Activated effector memory CD4-positive, alpha-beta T cell treated with Interleukin-2 at 50 U/mL for 16 hours (primary cell): ENCODE results near the gene SUCO.
"Not testable (repeated sequence)": the region's sequence is repeated elsewhere in the genome, so short reads cannot be mapped to it uniquely, and the experiment has no call there.

Source experiments
- DNase-seq: peaks from one replicate; pipeline ENCODE4 v3.0.0-alpha.2; 2020

The SUCO gene

DNA sequence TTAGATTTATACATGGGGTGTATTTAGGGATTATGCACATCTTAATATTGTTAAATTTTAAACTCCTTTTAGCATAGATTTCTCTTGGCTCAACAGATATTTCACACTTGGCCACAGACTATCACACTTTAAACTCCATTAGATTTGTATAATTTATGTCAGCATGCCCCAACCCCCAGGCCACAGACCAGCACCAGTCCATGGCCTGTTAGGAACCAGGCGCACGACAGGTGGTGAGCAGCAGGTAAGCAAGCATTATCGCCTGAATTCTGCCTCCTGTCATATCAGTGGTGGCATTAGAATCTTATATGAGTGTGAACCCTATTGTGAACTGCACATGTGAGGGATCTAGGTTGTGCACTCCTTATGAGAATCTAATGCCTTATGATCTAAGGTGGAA is 34.8 kb downstream of the SUCO start:
- DNase-seq, result no peak

DNA sequence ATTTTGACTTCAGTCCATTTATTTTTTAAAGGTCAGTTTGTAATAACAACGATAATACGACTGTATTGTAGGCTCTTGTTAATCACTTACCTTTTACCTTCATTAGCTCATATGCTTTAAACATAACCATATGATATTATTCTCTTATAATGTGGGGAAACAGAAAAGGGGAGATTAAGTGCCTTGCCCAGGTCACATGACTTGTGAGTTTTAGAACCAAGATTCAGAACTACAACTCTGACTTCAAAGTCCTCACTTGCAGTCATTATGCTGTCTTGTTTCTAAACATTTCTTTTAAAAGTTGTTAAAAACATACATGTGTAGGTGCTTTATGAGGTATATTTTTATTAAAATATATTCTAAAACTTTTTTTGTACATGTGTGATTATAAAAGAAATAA is 41.1 kb downstream of the SUCO start:
- no peak for DNase-seq

DNA sequence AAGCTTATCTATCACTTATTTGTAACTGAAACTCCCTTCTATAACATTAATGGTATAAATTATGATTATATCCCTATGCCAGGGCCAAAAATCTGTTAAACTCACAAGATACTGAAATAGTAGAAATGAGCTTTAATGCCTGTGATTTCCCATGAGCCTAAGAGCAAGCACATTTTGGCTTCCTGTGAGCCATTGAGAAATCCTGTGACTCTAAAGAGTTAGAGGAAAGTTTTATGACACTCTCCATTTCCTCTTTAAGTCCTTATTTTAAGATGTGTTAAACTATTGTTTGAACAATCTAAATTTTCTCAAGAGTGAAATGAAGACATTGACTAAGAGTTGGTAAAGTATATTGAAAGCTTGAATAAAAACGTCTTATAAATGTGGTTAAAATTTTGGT is 45.6 kb downstream of the SUCO start:
- DNase-seq, result no peak

DNA sequence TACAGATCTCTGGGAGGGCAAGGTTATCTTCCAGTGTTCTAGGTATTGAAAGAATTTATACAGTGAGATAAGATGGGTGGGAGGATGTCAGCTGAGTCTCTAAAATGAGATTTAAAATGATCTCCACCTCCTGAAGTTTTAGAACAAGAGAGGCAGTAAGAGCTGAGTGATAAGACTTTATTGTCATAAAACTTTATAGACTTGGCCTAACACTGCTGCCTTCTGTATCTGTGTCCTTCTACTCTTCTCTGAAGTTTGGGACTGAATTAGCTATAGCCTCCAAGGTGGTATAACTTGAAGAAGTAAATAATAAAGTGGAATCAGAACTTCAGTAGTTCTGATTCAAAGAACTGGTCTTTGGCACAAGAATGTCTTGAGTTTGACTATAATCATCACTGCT is 48.3 kb downstream of the SUCO start:
- DNase-seq, result no peak

DNA sequence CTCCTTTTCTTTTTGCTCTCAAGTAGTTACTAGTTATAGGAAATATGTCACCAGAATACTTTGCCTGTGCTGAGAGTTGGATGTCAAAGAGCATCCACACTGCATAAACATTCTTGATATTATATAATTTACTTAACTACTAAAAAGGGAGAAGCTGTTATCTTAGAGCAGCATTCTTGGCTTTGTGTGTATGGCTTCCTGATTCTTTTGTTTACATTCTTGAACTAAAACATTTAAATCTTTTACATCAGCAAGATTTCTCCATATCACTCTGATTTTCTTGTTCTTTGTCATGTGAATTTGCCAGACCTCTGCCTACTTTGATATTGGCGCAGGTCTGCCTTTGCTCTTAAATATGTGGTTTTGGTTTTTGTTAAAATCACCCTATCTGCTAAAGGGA is 48.8 kb downstream of the SUCO start:
- no peak for DNase-seq

DNA sequence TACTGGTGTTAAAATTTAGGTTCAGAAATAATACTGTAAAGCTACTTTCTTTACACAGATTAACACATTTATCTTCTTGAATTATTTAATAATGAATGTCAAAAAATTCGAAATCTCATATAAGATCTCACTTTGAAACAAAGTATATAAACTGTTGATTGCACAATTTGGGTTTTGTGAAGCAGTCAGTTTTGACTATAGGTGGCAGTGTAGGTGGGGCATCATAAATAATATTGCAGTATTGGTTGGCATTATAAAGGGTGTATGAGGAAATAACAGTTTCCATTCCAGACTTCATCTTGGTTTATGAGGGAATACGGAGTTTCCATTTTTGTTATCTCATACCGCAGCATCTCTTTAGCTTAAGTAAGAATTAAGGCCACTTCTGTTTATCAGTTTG is 49.9 kb downstream of the SUCO start:
- DNase-seq, result no peak

DNA sequence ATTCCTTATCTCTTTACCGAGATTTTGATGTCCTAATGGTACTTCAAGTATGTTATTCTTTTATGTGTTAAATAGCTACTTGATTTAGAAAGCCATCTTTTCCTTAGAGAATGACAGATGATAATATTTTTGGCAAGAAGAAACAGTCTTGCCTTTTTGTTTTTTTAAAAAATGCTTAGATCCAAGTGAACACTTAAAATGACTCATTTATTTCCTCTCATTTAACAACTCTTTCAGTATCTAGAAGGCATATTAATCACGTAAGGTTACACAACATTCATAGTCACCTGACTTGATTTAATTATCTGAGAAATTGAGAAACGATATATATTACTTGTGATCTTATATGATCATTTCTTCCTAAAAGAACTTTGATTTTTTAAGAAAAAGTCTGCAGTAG is 52.4 kb downstream of the SUCO start:
- DNase-seq, result no peak

DNA sequence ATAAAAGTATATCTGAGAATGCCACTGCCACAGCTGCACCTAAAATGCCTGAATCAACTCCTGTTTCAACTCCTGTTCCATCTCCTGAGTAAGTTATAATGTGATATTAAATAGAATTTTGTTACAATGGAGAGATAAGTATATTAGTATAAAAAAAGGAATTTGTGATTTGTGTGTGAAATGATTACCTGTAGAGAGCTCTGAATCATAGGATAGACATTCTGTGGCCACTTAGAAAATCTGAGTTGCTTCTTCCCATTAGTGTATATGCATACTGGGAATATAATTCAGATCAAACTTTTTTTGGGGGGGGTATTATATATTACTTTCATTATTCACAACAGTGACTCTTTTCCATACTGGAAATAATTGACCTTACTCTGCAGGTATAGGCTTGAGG is 52.9 kb downstream of the SUCO start:
- DNase-seq, result no peak

DNA sequence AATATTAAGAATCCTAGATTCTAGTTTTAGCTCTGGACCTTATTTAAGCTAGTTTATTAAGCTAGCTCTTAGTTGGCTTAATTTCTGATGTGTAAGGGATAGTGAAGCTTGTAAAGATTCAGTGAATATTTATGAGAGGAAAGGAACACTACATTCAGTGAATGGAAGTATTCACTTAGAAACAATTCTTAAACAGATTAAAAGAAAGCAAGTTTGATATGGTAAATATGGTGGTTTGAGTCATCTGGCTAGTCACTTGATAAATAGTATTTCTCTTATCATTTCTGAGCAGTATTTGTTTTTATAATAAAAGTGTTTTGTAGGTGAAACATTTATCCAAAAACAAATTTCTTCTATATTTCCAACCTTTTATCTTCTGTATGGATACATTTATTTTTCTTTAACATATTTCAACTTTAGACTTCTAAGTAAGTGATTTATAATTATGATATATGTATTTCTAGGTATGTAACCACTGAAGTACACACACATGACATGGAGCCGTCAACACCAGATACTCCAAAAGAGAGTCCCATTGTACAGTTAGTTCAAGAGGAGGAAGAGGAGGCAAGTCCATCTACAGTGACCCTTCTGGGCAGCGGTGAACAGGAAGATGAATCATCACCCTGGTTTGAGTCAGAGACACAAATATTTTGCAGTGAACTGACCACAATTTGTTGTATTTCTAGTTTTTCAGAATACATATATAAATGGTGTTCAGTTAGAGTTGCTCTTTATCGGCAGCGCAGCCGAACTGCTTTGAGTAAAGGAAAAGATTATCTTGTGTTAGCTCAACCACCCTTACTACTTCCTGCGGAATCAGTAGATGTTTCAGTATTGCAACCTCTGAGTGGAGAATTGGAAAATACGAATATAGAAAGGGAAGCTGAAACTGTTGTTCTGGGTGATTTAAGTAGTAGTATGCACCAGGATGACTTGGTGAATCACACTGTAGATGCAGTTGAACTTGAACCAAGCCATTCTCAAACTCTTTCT is 55.6 kb downstream of the SUCO start:
- DNase-seq, result no peak

DNA sequence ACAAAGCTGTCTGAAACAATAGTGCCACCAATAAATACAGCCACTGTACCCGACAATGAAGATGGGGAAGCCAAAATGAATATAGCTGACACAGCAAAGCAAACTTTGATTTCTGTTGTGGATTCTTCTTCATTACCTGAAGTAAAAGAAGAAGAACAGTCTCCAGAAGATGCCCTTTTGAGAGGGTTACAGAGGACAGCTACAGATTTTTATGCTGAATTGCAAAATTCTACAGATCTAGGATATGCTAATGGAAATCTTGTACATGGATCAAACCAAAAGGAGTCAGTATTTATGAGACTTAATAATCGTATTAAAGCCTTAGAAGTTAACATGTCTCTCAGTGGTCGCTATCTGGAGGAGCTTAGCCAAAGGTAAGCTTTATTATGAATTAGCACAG is 56.6 kb downstream of the SUCO start:
- DNase-seq, result no peak

DNA sequence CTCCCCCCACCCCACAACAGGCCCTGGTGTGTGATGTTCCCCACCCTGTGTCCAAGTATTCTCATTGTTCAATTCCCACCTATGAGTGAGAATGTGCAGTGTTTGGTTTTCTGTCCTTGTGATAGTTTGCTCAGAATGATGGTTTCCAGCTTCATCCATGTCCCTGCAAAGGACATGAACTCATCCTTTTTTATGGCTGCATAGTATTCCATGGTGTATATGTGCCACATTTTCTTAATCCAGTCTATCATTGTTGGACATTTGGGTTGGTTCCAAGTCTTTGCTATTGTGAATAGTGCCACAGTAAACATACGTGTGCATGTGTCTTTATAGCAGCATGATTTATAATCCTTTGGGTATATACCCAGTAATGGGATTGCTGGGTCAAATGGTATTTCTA is 58.5 kb downstream of the SUCO start:
- not testable (repeated sequence) for DNase-seq

DNA sequence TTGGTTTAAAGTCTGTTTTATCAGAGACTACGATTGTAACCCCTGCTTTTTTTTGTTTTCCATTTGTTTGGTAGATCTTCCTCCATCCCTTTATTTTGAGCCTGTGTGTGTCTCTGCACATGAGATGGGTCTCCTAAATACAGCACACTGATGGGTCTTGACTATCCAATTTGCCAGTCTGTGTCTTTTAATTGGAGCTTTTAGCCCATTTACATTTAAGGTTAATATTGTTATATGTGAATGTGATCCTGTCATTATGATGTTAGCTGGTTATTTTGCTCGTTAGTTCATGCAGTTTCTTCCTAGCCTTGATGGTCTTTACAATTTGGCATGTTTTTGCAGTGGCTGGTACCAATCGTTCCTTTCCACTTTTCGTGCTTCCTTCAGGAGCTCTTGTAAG is 62.1 kb downstream of the SUCO start:
- not testable (repeated sequence) for DNase-seq

DNA sequence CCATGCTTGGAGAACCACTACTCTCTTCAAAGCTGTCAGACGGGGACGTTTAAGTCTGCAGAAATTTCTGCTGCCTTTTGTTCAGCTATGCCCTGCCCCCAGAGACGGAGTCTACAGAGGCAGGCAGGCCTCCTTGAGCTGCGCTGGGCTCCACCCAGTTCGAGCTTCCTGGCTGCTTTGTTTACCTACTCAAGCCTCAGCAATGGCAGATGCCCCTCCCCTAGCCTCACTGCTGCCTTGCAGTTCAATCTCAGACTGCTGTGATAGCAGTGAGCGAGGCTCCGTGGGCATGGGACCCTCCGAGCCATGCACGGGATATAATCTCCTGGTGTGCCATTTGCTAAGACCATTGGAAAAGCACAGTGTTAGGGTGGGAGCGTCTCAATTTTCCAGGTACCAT is 63.8 kb downstream of the SUCO start:
- peak; percentile 19 for DNase-seq

DNA sequence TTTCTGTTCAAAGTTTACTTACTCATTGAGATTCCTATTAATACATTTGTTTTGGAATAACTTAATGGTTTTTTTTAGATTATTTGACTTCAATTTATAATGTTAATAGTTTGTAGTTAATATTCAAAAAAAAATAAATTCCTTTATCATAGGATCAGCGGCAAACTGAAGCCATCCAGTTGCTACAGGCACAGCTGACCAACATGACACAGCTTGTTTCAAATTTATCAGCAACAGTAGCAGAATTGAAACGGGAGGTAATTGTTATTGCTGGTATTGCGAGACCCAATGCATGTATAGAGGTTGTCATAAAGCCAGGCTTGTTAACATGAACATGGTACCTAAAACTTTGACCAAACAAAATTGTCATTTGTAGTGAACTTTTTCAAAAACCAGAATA is 67.0 kb downstream of the SUCO start:
- DNase-seq, result no peak

DNA sequence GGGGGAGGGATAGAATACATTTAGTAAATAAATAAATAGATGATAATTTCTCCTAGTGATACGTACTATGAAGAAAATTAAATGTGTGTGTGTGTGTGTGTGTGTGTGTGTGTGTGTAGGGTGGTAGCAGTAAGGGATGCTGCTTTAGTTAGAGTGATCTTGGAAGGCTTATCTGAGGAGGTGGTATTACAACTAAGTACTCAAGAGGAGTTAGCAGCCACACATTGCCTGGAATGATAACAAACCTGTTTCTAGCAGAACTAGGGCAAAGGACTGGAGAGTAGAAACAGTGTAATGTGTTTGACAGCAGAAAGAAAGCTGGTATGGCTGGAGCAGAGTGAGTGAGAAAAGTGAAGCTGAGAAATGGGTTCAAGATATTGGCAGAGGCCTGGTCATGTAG is 67.7 kb downstream of the SUCO start:
- DNase-seq, result no peak

DNA sequence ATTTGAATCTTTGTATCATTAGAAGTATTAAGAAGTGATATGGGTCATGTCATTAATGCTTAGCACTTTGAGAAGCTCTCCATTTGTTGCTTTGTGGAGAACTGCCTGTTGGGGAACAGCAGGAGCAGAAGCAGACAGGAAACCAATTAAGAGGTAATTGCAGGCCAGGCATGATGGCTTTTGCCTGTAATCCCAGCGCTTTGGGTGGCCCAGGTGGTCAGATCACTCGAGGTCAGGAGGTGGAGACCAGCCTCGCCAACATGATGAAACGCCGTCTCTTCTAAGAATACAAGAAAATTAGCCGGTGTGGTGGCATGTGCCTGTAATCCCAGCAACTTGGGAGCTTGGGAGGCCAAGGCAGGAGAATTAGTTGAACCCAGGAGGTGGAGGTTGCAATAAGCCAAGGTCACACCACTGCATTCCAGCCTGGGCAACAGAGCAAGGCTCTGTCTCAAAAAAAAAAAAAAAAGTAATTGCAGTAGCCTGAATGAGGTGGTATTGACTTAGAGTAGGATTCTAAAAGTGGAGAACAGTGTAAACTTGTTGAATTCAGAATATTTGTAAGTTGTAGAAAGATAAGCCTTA is 68.2 kb downstream of the SUCO start:
- DNase-seq, result no peak

DNA sequence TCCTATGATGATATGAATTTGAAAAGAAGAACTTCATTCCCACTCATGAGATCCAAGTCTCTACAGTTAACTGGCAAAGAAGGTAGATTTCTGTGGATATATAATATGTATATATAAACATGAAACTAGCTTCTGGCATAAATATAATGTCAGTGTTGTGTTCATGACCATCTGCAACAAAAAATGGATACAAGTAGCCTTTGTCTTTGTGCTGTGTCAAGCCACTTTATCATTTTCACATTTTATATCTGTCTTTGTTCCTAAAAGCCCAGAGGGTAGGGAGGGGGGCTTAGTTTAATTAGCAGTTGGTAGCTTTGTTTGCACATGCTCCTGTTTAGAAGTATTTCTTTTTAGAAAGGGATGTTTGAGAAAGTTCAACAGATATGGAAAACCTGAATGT is 69.8 kb downstream of the SUCO start:
- no peak for DNase-seq

DNA sequence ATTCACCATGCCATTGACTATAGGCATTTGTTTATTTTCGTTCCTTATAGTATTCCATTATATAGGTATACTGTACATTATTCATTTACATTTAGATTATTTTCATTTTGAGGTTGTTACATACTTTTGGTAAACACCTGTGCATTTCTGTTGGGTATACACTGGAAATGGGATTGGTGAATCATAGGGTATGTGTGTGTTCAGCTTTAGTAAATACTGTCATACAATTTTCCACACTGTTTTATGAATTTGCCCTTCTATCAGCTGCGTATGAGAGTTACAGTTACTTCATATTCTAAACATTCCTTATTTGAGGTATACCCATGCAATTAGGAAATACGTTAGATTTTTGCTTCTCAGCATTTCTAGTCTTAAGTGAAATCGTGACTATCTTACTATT is 70.9 kb downstream of the SUCO start:
- DNase-seq, result no peak

DNA sequence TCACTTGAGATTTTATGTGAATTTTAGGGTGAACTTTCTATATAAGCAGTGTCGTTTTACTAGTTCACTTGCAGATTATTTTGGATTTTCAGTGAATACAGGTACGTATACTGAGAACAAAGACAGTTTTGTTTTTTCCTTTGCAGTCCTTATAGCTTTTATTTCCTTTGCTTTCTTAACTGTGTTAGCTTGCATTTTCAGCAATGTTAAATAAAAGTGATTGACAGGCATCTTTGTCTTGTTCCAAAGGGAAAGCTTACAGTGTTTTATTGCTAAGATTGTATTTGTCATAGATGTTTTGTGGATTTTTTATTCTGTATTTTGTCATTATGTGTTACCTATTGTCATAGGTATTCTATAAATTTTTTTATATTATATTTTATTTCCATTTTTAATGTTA is 72.7 kb downstream of the SUCO start:
- no peak for DNase-seq

DNA sequence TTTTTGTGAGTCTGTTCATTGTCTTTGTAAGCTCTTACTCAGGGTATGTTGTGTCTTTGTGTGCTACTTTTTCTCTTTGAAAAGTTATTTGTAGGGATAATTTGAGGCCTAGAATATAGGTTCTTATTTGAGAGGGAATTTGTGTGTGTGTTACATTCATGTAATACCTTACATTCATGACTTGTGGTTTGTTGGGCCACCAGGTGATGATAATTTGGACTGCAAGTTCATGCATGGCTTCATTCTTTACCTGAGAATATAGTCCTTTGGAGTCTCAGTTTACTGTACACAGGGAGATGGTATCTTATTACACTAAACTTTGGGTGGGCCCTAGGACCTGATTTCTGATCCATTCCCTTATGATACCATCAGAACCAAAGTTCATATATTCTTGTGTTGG is 74.2 kb downstream of the SUCO start:
- DNase-seq, result no peak

DNA sequence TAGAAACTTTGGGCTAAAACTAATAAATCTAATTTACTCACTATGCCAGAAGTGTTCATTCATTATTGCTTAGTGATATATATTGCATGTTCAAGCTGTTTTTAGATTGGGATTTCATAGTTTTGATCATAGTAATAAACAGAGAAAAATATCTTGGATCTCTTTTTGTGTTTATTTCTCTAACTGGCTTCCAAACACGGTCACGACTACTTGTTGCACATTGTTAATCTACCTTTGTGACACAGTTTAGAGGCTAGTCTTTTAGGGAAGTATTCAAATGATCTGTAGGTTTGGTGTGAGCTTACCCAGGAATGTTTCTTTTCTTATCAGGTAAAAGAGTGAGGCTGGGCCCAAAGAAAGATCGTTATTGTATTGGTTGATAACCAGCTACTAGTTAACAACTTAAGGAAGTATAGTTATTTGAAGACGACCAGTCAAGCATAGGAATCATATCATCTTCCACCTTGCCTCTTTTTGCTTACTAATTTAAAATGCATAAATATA is 75.2 kb downstream of the SUCO start:
- no peak for DNase-seq

DNA sequence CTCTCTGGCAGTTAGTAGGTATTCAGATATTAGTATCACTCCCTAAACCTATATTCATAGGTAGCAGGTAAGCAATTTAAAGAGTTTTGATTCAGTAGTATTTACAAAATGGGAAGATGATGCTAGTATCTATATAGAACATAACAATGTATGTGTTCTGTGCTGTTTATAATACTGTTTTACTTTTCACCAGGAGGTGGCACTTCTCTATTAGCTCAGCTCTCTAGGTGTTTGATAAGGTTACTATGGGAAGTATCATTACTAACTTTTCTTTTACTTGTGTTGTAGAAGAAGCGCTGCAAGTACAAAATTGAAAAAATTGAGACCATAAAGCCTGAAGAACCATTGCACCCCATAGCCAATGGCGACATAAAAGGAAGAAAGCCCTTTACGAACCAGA is 76.6 kb downstream of the SUCO start:
- DNase-seq, result no peak

DNA sequence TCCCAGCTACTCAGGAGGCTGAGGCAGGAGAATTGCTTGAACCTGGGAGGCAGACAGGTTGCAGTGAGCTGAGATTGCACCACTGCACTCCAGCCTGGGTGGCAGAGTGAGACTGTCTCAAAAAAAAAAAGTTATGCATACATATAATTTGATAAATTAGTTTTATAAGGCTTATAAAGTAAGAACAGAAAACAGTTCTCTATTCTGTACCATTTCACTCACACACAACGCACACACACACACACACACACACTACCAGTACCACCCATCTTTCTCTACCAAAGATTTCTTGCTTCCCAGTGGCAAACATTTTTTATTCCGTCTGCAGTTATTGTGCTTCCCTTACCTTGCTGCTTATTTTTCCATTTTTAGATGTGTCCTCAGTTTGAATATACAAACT is 79.5 kb downstream of the SUCO start:
- no peak for DNase-seq

DNA sequence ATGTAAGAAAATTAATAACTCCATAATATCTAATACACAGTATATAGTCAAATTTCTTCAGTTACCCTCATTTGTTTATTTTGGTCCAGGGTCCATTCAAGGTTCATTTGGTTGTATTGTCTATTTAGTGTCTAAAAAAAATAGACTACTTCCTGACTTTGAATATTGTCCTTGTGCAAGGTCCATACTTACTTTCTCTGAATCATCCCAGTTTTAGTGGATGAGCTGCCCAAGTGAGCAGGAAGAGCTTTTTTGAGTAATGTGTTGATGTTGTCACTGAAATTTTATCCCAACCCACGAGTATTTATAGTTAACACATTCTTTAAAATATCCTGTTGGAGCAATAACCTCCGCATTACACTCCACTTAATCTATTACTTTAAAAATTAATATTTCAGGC is 80.3 kb downstream of the SUCO start:
- no peak for DNase-seq

DNA sequence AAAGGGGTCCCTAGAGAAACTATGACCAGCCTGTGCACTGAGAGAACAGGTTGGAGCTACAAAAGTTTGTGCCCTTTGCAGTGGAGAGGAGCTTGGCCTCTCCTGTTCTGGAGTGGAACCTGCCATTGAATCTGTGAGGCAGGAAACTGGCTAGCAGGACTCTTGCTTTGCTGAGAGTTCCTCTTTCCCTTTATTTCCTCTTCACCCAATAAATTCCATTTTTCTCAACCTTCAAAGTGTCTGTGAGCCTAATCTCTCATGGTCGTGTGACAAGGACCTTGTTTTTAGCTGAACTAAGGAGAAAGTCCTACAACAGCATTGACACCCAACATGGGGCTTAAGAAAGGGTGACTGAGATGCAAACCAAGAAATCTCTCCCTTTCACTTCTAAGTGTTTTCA is 83.2 kb downstream of the SUCO start:
- no peak for DNase-seq
